IPS-15b (cell line): ENCODE results near the gene RAB3GAP2.

Source experiments
- H3K27me3 ChIP-seq: one replicate; pipeline ENCODE4 v1.6.1; 2013; ENCODE audit warnings: low read length; ENCODE audit not compliant: control insufficient read depth, insufficient read depth
- H3K36me3 ChIP-seq: one replicate; pipeline ENCODE4 v1.6.1; 2013; ENCODE audit warnings: low read length; ENCODE audit not compliant: control insufficient read depth, insufficient read depth
- H3K4me1 ChIP-seq: one replicate; pipeline ENCODE4 v1.6.1; 2013; ENCODE audit warnings: mild to moderate bottlenecking, low read length; ENCODE audit not compliant: control insufficient read depth, insufficient read depth
- H3K4me3 ChIP-seq: one replicate; pipeline ENCODE4 v1.5.1; 2013; ENCODE audit warnings: low read depth, low read length
- H3K9ac ChIP-seq: one replicate; pipeline ENCODE4 v1.6.1; 2013; ENCODE audit warnings: low read depth, mild to moderate bottlenecking, low read length
- H3K9me3 ChIP-seq: one replicate; pipeline ENCODE4 v1.6.1; 2013; ENCODE audit warnings: mild to moderate bottlenecking, low read length; ENCODE audit not compliant: control insufficient read depth, insufficient read depth

Gene RAB3GAP2

GRCh38 chr1:220306339-220306738 lies 34.1 kb upstream of the RAB3GAP2 start:
- H3K4me3 ChIP-seq: no peak overlapping the region
- H3K9me3 ChIP-seq: no peaks in the 10 kb centered on the region
- H3K9ac ChIP-seq: no peak overlapping the region
- no peaks in the 10 kb centered on the region for H3K4me1 ChIP-seq
- H3K36me3 ChIP-seq: no peaks in the 10 kb centered on the region
- H3K27me3 ChIP-seq: no peaks in the 10 kb centered on the region

- no peak overlapping the region for H3K4me3 ChIP-seq
- H3K4me1 ChIP-seq: peaks cover 6% of the 10 kb centered on the region
- no peak overlapping the region for H3K9ac ChIP-seq
Measured at GRCh38 chr1:220303871-220304270, 31.6 kb upstream of the RAB3GAP2 start.

DNA sequence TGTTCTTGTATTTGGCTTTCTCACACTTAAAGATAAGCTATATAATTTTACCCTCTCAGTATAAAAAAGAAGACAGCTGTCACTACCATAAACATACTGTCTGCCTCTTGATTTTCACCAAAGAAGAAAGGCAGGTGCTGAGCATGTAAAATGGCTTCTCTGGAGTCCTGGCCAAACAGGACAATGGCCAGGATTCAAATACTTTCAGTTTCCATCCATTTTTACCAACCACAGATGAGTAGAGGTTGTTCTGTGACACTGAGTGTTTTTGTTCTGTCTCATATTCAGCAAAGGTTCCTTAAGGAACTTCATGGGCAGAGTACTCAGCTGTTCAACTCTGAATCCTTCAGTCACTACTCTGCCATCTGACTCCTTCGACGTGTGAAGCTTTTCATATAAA lies 29.4 kb upstream of the RAB3GAP2 start:
- H3K9ac ChIP-seq: no peak overlapping the region
- no peaks in the 10 kb centered on the region for H3K9me3 ChIP-seq
- H3K4me3 ChIP-seq: no peak overlapping the region
- no peaks in the 10 kb centered on the region for H3K36me3 ChIP-seq
- peaks cover 6% of the 10 kb centered on the region for H3K4me1 ChIP-seq
- no peaks in the 10 kb centered on the region for H3K27me3 ChIP-seq

More at GRCh38 chr1:220303871-220304270, 31.6 kb upstream of the RAB3GAP2 start:
- no peaks in the 10 kb centered on the region for H3K27me3 ChIP-seq
- H3K9me3 ChIP-seq: no peaks in the 10 kb centered on the region
- H3K36me3 ChIP-seq: no peaks in the 10 kb centered on the region

GRCh38 chr1:220300442-220301121 lies 28.3 kb upstream of the RAB3GAP2 start:
- Histone ChIP-seq H3K36me3 (no peaks in the 10 kb centered on the region), H3K4me3 (no peak overlapping the region), H3K4me1 (peaks cover 6% of the 10 kb centered on the region), H3K9me3 (no peaks in the 10 kb centered on the region), H3K9ac (no peak overlapping the region), H3K27me3 (no peaks in the 10 kb centered on the region)

- no peak overlapping the region for H3K9ac ChIP-seq
- H3K36me3 ChIP-seq: no peaks in the 10 kb centered on the region
- no peaks in the 10 kb centered on the region for H3K9me3 ChIP-seq
- no peaks in the 10 kb centered on the region for H3K27me3 ChIP-seq
- H3K4me1 ChIP-seq: peaks cover 6% of the 10 kb centered on the region
- no peak overlapping the region for H3K4me3 ChIP-seq
Measured at GRCh38 chr1:220299337-220299736, 27.1 kb upstream of the RAB3GAP2 start.

- no peaks in the 10 kb centered on the region for H3K27me3 ChIP-seq
- no peak overlapping the region for H3K9ac ChIP-seq
- no peaks in the 10 kb centered on the region for H3K36me3 ChIP-seq
- H3K4me3 ChIP-seq: no peak overlapping the region
- peaks cover 6% of the 10 kb centered on the region for H3K4me1 ChIP-seq
- no peaks in the 10 kb centered on the region for H3K9me3 ChIP-seq
Measured at GRCh38 chr1:220298470-220299205, 26.4 kb upstream of the RAB3GAP2 start.

GRCh38 chr1:220296981-220297380 lies 24.7 kb upstream of the RAB3GAP2 start:
- H3K4me1 ChIP-seq: peaks cover 6% of the 10 kb centered on the region
- H3K9ac ChIP-seq: no peak overlapping the region
- H3K36me3 ChIP-seq: no peaks in the 10 kb centered on the region
- H3K9me3 ChIP-seq: no peaks in the 10 kb centered on the region
- no peak overlapping the region for H3K4me3 ChIP-seq
- H3K27me3 ChIP-seq: no peaks in the 10 kb centered on the region

DNA sequence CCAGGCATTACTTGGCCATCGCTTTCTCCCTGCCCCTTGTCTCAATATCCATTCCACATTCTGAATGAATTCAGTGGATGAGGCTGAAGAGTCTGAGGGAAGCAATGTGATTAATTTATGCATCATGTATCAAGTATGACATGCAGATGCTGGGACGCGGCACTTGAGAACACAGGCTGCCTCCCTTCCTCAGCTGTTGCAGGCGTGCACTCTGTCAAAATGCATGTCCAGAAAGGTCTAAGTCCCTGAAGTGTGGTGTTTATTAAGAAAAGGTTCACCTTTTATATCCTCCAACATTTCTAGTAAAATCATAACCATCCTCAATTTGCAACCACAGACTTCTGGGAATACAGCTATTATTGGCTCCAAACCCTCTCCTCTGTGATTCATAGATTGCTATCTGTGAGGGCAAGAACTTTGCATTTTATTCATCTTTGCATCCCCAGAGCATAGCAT lies 22.6 kb upstream of the RAB3GAP2 start:
- Histone ChIP-seq H3K9me3 (no peaks in the 10 kb centered on the region), H3K36me3 (no peaks in the 10 kb centered on the region), H3K4me3 (no peak overlapping the region), H3K9ac (no peak overlapping the region), H3K4me1 (peaks cover 6% of the 10 kb centered on the region), H3K27me3 (no peaks in the 10 kb centered on the region)

- peaks cover 6% of the 10 kb centered on the region for H3K4me1 ChIP-seq
- no peak overlapping the region for H3K4me3 ChIP-seq
- H3K27me3 ChIP-seq: no peaks in the 10 kb centered on the region
Measured at GRCh38 chr1:220291580-220291979, 19.3 kb upstream of the RAB3GAP2 start.

GRCh38 chr1:220290140-220290761 lies 18.0 kb upstream of the RAB3GAP2 start:
- H3K36me3 ChIP-seq: no peaks in the 10 kb centered on the region
- H3K9me3 ChIP-seq: no peaks in the 10 kb centered on the region
- peak overlapping the region; percentile 1 for H3K4me3 ChIP-seq
- H3K4me1 ChIP-seq: peaks cover 6% of the 10 kb centered on the region
- no peak overlapping the region for H3K9ac ChIP-seq
- no peaks in the 10 kb centered on the region for H3K27me3 ChIP-seq

More at GRCh38 chr1:220291580-220291979, 19.3 kb upstream of the RAB3GAP2 start:
- Histone ChIP-seq H3K9ac (no peak overlapping the region), H3K36me3 (no peaks in the 10 kb centered on the region), H3K9me3 (no peaks in the 10 kb centered on the region)

- no peaks in the 10 kb centered on the region for H3K27me3 ChIP-seq
Measured at GRCh38 chr1:220287129-220287528, 14.9 kb upstream of the RAB3GAP2 start.

More at GRCh38 chr1:220287129-220287528, 14.9 kb upstream of the RAB3GAP2 start:
- H3K4me3 ChIP-seq: no peak overlapping the region
- peaks cover 6% of the 10 kb centered on the region for H3K4me1 ChIP-seq
- no peaks in the 10 kb centered on the region for H3K9me3 ChIP-seq
- H3K36me3 ChIP-seq: no peaks in the 10 kb centered on the region
- H3K9ac ChIP-seq: no peak overlapping the region
